HG02973 (cell line): Measurements from ENCODE around the gene SH2D6.

Source experiments
- ATAC-seq: cut with Tn5 transposase; IDR thresholded peaks from one replicate; pipeline ENCODE4 v1.9.1; 2021; ENCODE audit warnings: moderate library complexity; ENCODE audit not compliant: unreplicated experiment

Gene SH2D6

DNA sequence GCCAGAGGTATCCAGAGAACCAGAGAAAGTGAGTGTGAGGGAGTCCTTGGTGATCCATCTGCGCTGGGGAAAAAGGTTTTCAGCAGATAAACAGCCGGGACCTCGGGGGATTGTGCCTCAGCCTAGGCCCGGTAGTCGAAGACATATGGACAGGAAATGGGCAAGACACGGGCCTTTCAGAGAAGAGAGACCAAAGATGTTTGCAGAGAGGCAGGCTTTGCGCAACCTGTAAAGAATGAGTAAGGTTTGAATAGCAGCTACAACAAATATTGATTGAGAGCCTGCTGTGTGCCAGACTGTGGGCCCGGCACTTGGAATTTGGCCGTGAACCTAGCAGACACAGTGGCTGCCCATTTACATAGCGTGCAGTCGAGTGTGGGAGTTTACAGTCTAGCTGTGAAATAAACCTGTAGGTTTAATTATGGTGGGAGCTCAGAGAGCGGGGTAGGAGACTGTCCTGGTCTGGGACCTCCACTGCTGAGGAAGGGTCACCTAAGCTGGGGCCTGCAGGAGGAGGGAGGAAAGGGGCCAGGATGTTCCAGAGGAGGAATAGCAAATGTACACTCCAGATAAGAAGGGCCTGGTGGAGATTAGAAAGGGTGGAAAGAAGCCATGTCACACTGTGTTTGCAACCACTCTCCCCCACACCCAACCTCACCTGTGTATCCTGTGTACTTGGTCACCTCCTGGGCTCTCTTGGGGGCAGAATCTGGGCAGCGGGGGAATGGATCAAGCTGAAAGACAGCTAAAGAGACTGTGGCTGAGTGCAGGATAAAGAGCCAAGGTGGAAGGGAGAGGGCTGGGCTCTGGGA, 3.0 kb downstream of the SH2D6 start:
- ATAC-seq, result no peak

DNA sequence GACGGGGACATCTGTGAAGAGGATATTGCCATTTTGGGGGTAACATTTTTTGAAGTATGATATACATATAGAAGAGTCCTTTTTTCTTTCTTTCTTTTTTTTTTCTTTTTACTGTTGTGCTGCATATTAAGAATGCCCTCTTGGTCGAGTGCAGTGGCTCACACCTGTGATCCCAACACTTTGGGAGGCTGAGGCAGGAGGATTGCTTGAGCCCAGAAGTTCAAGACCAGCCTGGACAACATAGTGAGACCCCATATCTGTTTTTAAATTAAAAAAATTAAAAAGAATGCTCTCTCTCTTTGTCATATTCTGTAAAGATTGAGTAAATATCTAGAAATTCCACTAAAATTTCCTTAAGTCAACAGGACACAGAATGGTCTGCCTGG, 3.6 kb downstream of the SH2D6 start:
- no peak for ATAC-seq

DNA sequence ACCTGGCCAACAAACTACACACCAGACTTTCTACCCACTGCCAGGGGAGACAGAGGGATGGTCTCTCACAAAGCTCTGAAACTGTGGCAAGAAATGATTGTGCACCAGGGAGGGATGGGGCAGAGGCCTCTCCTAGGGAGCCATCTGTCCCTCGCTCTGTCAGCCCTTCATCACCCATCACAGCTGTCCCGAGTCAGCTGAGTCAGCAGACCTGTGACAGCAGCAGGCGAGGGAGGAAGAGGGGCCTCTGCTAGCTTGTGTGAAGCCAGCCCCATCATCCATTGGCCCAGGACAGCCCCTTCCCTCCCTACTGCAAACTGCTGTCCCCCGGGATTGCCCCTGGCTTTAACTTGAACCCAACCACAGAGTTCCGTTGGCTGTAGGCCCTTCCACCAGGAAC, 5.0 kb downstream of the SH2D6 start:
- no peak for ATAC-seq

DNA sequence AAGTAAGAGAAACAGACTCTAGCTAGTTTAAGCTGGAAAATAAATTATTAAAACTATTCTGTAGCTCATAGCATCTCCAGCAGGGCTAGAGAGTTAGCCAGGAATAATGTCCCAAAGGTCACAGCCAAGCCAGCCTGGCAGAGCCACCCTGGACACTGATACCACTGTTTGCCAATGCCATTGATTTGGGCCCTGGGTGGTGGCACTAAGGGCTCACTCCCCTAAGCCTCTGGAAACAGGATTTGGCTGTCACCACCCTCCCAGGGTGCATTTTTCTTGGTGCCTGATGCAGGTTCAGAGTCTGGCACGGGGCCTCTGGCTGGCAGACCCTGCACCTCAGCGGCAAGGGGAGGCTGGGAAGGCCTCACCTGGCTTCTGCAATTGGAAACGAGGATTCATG, 7.1 kb downstream of the SH2D6 start:
- ATAC-seq, result no peak

DNA sequence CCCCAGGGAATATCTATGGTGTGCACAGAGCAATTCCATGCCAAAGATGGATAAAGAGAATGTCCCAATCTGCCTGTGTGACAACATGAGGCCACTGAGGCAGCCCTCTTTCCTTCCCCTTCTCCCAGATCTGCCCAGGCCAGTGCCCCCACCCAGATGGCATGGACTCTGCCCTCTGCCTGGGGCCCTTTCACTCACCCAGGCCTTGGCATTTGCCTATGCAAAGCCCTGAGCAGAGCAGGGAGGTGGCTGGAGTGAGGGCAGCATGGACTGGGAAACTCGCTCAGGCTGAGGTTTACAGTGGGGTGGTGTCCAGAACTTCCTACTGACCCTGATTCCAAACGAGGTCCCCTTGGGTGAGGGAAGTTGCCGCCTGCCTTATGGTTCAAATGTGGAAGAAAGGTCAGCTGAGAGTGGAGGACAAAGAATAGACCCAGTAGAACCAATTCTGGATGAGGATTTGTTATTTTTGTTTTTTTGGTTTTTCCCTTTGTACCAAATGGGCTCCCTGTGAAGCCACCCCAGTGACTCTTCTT, 8.9 kb downstream of the SH2D6 start:
- ATAC-seq, result no peak

DNA sequence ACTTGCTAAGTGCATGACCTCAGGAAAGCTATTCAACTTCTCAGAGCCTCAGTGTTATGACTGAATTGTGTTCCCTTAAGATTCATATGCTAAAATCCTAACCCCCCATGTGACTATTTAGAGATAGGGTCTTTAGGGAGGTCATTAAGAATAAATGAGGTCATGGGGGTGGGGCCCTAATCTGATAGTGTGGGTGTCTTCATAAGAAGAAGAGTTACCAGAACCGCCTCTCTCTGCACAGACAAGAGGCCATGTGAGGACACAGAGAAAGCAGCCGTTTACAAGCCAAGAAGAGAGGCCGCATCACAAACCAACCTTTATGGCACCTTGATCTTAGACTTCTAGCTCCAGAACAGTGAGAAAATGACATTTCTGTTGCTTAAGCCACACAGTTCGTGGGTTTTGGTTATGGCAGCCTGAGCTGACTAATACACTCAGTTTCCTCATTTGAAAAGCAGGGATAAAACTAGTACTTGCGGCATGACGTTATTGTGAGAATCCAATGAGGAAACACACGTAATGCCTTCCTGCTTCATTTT, 9.9 kb downstream of the SH2D6 start:
- no peak for ATAC-seq

DNA sequence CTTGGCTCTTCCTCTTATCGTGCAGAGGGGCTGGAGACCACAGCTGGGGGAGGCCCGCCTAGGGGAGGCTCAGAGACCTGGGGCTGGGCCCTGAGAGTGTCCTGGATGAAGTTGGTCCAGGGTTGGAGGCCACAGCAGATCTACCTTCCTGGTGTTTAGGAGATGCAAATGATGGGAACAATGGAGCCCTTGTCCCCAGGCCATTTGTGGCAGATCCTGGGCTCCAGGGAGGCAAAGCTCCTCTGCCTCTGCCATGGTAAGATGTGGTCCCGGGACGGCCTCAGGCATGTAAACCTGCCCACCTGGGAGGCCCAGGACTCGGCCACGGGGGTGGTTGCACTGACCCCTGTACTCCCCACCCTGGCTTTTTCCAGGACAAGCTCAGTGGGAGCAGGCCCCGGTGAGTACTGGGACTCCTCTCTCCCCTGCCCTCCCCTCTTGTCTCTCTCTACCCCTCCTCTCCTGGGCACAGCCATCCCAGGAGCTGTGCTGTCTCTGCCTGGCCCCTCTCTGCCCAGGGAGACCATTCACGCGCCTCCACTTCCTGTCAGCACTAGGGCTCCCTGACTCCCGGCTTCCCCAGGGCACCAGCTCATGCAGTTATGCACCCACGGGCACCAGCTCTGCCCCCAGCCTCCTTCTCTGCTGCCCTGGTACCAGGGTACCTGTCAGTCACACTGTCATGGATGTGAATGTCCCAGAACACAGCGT, 10.9 kb downstream of the SH2D6 start:
- ATAC-seq, result no peak

DNA sequence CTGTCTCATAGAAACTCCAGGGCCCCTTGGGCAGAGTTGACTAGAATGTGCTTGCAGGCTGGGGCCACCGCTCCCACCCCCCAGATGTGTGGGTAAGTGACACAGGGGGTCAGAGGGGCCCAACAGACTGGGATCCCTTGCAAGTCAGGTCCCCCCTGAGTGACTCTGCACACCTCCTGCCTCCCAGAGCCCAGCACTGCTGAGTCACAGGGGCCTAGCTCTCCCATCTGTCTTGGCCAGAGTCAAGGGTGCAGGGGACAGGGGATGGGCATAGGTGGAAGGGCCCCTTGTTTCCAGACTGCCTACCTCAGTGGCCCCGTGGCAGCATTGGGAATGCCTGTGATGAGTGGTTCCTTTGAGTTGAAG, 11.4 kb downstream of the SH2D6 start:
- no peak for ATAC-seq

DNA sequence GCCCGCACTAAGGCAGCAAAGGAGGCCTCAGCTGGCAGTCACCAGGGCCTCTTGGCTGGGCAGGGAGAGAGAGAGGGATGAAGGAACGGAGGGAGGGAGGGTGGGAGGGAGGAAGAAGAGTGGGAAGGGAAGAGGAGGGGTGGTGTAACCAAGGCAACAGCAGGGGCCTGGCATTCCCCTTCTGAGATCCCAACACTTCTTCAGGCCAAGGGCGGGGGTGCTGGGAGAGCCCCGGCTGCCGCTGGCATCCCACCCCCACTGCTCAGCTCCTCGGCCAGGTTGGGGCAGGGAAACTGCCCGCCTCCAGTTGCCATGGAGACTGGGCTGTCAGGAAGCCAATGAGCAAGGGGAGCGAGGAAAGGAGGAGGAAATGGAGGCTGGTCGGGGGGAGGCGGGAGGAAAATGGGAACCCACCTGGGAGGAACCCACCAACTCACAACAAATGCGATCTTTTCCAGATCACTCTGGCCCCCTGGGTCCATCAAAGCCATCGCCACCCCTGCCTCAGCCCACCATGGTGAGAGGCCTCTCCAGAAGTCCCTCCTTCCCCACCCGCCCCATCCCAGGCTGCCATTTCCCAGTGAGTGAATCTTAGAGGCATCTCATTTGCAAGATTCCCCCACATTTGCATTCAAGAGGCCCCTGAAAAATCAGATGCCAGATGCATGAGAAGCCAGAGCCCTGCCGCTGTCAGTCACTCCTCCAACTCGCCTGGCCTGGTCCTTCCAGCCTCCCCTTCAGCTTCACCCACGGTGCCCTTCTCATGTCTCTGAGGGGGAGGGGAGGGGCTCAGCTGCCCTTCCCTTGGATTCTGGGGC, 12.4 kb downstream of the SH2D6 start:
- no peak for ATAC-seq

DNA sequence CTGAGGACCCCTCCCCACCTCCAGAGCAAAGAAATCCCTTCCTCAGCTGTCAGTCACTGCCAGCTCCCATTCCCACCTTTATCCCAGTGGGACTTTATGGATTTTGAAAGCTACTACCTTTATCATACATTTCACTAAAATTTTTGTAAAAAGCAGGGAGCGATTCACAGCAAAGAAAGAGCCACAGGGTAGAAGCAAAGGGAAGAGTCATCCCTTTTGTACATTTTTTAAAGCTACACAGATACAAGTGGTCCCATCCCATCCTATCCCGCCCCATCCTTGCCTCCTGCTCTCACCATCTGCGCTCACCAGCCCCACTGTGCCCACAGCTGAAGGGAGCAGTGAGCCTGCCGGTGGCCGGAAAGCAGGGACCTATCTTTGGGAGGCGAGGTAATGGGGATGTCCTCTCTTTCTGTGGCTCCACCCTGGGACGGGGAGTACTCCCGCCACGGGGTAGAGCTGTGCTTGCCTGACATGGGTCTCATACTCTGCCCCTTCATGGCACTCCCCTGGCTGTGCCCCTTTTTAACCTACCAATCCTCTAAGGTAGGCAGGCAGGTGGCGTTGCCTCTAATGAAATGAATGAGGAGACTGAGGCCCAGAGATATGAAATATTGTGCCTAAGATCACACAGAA, 13.2 kb downstream of the SH2D6 start:
- no peak for ATAC-seq

DNA sequence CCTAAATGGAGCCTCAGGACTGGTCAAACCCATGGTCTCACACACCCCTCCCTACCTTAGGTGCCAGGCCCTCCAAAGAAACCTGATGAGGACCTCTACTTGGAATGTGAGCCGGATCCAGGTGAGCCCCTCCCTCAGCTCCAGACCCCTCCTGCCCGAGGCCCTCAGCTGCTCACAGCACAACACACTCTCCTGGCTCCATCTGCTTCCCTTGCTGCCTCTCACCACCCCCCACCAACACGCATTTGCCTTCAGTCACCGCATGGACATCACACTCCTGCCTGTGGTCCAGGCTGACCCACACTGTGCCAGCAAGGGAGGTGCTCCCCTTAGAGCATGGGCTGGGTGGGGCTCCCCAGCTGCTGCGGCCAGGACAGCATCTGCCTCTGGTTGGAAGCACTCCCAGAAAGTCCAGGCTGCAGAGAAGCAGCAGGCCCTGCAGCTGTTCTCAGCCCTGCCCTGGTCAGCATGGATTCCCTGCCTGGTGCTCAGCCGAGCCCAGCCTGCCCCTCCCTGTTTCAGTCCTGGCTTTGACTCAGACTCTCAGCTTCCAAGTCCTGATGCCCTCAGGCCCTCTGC, 15.1 kb downstream of the SH2D6 start:
- no peak for ATAC-seq

DNA sequence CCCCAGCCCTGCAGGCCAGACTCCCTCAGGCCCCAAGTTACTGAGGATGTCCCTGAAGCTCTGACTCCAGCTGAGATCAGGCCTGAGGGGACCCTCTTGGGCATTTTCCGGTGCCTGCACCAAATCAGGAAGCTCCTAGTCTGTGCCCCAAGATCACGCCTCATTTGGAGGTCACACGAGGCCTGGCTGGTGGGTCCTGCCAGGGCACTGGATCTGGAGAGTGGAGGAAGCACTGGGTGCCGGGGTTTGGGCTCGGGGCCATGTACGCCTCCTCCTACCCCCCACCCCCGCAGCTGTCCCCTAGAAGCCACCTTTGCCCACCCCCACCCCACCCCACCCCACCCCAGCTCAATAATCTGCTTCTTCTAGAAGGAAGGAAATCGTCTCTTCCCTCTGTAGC, 16.2 kb downstream of the SH2D6 start:
- no peak for ATAC-seq

DNA sequence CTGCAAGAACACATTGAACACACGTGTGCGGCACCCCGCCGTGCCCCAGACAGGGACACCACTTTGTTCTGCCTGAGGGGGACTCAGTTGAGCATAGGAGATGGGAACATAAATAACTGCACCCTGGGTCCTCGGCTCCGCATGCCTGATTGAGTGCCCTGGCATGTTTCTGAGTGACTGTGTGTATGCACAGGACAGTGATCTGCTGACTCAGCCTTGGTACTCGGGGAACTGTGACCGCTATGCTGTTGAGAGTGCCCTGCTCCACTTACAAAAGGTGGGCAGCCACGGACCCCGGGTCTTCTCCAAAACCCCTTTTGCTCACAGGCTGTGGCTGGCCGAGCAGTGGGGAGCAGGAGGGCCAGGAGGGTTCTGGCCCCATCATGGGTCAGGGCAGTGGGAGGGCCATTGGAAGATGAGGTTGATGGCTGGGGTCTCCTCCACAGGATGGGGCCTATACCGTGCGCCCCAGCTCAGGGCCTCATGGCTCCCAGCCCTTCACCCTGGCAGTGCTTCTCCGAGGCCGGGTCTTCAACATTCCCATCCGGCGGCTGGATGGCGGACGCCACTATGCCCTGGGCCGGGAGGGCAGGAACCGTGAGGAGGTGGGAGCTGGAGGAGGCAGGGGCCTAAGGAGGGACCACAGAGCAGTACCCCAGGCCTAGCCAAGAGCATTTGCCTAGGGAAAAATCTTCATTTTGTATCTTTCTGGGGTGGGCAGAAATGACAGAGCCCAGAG, 16.9 kb downstream of the SH2D6 start:
- no peak for ATAC-seq

DNA sequence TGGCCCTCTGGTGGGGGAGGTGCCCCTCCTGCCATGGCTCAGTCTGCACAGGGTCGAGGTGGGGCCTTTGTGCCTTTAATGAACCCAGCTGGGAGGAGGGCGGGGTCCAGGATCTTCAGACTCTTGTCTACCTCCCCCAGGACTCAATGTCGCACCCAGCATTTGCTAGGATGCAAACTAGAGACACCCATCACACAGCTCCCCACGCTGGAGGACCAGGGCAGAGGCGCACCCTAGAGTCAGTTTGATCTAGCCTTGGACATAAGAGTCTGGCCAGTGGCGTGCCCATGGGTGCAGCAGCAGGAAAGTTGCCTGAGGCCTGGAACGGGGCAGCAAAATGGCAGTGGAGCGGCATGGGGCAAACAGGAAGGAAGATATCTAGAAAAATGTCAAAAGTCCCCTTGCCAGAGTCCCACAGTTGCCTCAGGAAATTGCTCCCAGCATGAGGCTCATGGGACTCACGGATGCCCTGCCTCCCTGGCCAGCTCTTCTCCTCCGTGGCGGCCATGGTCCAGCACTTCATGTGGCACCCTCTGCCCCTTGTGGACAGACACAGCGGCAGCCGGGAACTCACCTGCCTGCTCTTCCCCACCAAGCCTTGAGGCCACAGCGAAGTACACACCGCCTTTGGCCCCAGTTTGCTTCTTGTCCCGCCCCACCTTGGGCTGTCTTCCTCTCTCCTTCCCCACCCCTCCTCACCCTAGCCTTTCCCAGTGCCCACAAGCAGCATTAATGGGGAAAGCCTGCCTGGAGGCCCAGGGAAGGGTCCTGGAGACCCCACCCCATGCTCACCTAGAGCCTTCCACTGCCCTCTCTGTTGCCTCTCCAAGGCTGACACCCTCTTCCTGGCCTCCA, 17.7 kb downstream of the SH2D6 start:
- ATAC-seq, result no peak

DNA sequence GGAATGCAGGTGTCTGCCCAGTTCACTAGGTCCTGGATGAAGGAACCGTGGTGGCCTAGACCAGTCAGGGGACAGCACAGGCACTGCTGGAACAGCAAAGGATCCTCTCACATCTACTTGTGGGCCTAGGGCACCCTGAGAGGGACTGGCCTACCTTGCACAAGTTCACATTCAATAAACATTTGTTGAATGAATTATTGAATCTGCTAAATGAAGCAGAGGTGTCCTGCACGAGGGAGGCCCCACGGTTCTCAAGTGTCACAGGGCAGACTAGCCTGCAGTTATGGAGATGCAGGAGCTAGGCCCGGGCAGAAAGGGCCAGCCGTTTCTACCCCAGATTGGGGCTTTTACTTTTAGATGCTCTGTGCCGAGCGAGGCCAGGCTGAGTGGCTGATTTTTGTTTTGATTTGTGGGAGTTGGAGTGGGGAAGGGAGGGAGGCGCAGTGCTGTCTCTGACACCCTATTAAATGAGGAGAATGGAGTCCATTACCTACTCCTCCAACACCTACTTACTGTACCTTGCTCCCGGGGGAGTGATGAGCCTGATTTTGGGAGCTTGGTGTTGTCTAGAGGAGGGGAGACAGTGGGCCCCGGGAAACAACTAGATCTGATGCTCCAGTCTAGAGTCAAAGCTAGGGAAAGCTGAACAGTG, 18.4 kb downstream of the SH2D6 start:
- no peak for ATAC-seq

DNA sequence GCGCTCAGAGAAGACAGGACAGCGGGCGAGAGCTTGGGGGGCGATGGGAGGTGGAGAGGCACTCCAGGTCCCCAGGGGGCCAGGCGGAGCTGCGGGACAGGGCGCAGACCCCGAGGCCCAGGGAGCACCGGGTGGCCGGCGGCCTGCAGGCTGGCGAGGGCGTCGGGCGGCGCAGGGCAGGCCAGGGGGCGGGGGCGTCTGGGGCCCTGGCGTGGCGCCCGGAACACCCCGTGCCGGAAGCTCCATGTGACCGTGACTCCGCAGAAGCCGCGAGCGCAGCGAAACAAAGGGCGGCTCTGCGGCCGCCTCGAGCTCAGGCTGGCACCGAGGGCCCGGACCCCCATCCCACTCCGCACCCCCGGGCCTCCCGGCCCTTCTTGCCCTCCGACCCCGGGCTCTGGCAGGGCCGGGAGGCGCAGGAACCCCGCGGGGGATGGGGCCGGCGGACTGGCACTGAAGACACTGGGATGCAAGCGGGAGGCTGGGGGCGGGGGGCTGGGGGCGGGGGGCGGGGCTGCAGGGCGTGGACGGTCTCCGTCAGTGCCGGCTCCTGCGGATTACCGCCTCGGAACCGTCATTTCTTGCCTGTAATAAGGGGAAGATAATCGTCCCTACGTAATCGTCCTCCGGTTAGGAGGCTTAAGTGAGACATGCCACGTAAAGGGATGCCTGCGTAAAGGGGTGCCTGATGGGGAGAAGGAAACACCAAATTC, 19.1 kb downstream of the SH2D6 start:
- ATAC-seq, result peak; percentile 79

DNA sequence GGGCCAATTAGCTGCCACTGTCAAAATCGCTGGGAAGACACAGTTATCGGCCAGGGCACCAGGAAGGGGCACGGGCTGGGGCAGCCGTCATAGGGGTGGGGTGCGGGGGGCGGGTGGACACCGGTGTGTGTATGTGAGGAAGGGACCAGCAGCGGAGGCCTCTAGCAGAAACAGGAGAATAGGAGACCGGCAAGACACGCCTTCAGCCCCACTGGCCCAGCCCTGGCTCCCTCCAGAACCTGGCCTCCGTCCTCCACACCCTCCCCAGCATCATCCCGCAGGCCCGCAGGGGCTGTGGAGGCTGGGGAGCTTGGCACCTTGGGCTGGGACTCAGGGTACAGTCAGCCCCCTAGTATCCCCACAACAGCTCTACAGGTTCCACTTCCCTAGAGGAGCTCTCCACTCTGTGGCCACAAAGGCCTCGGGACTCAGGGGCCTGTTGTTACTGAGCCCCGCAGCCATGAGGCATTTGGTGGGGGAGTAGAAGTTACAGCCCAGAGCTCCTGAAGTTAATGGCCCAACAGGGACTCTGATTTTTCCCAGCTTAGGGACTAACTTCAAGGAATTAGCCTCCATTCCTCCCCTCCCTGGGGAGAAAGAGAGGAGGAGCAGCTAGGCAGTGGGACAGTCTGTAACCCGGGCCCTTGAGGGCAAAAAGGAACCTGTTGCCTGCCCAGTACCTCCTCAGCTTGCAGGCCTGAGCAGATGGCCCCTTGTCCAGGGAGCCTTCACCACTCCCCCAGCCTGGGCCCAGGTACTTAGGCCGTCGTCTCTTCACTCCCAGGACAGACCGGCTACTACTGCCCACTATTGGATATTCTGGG, 19.9 kb downstream of the SH2D6 start:
- ATAC-seq, result no peak
